ENCODE data around the gene LZIC. TPM values are rescaled to one million over a fixed set of nuclear protein-coding genes. Genes with fewer than 3 reads are reported as not detected.

LZIC gene
- total RNA-seq, 1 experiment from 2014 or later, result 37.2 TPM

DNA sequence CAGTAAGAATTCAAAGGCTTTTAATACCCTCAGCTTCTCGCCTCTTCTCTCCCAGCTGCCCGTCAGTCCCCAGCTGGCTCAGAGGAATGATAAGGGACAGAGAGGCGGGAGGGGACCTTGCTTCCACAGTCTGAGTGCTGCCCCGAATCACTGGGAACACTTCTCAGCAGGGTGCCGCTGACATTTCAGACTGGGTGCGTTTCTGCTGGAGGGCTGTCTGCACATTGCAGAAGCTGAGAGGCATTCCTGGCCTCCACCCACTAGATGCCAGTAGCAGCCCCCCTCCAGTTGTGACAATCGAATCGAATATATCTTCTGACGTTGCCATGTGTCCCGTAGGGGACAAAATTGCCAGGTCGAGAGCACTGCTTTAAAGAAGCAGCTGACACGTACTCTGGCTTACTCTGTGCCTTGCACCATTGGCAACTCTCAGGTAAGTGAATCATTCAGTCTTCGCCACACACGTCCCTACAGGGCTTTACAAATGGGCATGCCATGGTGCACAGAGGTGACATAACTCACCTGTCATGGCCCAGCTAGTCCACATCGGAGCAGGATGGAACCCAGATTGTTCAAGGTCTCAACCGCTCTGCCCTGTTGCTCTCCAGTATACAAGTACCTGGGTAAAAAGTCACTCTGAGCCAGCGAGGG is 57.0 kb downstream of the LZIC start:
- intact Hi-C loops (cut with micrococcal nuclease), result no loop called here
- TF ChIP-seq, protein P1, sequence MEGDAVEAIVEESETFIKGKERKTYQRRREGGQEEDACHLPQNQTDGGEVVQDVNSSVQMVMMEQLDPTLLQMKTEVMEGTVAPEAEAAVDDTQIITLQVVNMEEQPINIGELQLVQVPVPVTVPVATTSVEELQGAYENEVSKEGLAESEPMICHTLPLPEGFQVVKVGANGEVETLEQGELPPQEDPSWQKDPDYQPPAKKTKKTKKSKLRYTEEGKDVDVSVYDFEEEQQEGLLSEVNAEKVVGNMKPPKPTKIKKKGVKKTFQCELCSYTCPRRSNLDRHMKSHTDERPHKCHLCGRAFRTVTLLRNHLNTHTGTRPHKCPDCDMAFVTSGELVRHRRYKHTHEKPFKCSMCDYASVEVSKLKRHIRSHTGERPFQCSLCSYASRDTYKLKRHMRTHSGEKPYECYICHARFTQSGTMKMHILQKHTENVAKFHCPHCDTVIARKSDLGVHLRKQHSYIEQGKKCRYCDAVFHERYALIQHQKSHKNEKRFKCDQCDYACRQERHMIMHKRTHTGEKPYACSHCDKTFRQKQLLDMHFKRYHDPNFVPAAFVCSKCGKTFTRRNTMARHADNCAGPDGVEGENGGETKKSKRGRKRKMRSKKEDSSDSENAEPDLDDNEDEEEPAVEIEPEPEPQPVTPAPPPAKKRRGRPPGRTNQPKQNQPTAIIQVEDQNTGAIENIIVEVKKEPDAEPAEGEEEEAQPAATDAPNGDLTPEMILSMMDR (IDR thresholded peaks at IDR 0.05; ENCODE audit: unreplicated experiment), result no peak
- Mint-ChIP-seq H3K36me3 (ENCODE audit: insufficient read depth, unreplicated experiment) (peaks cover 21% of the 10 kb centered on the region), H3K27ac (ENCODE audit: low read depth, unreplicated experiment) (no peak overlapping the region), H3K9me3 (ENCODE audit: unreplicated experiment) (no peaks in the 10 kb centered on the region), H3K4me3 (ENCODE audit: unreplicated experiment) (no peak overlapping the region), H3K27me3 (ENCODE audit: insufficient read depth, unreplicated experiment) (no peaks in the 10 kb centered on the region), H3K4me1 (ENCODE audit: insufficient read depth, unreplicated experiment) (peaks cover 37% of the 10 kb centered on the region)
- CTCF ChIA-PET, result interaction anchor here (1.1 to 1.3 kb wide), 2 partner anchors 9 to 12 kb away, joined by 3 to 7 read pairs; no protein-coding TSS in a partner anchor
- POLR2A ChIA-PET, result no interaction called here
- no peak for DNase-seq (ENCODE audit: unreplicated experiment)
- BruUV-seq (replicated peaks), result no TSS peak

DNA sequence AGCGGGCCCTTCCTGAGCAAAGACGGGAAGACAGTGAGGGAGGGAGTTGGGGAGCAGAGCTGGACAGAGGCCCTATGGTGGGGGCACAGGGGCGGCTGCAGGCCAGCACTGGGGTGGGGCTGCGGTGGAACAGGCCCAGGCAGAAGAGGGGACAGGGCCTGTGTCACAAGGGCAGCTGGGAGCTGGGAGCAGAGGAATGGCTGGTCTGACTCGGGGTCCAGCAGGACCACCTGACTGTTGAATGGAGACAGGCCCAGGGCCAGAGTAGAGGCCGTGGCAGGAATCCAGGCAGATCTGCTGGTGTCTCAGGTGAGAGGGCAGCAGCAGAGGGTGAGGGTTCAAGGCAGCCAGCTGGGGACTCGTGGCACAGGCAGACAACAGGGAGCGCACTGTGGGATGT is 58.4 kb downstream of the LZIC start:
- ChIA-PET POLR2A (no interaction called here), CTCF (interaction anchor here (0.6 to 0.7 kb wide), 3 partner anchors 13 to 1717 kb away, joined by 3 to 4 read pairs (median 3); no protein-coding TSS in a partner anchor)
- H3K4me1 Mint-ChIP-seq (ENCODE audit: insufficient read depth, unreplicated experiment), result peaks cover 24% of the 10 kb centered on the region
- H3K36me3 Mint-ChIP-seq (ENCODE audit: insufficient read depth, unreplicated experiment), result peaks cover 15% of the 10 kb centered on the region
- DNase-seq (ENCODE audit: unreplicated experiment), result no peak
- H3K27me3 Mint-ChIP-seq (ENCODE audit: insufficient read depth, unreplicated experiment), result no peaks in the 10 kb centered on the region
- BruUV-seq (replicated peaks), result no TSS peak
- TF ChIP-seq, protein P1 (IDR thresholded peaks at IDR 0.05; ENCODE audit: unreplicated experiment), result no peak
- H3K27ac Mint-ChIP-seq (ENCODE audit: low read depth, unreplicated experiment), result no peak overlapping the region
- intact Hi-C loops (cut with micrococcal nuclease), result no loop called here
- no peak overlapping the region for H3K4me3 Mint-ChIP-seq (ENCODE audit: unreplicated experiment)
- no peaks in the 10 kb centered on the region for H3K9me3 Mint-ChIP-seq (ENCODE audit: unreplicated experiment)

DNA sequence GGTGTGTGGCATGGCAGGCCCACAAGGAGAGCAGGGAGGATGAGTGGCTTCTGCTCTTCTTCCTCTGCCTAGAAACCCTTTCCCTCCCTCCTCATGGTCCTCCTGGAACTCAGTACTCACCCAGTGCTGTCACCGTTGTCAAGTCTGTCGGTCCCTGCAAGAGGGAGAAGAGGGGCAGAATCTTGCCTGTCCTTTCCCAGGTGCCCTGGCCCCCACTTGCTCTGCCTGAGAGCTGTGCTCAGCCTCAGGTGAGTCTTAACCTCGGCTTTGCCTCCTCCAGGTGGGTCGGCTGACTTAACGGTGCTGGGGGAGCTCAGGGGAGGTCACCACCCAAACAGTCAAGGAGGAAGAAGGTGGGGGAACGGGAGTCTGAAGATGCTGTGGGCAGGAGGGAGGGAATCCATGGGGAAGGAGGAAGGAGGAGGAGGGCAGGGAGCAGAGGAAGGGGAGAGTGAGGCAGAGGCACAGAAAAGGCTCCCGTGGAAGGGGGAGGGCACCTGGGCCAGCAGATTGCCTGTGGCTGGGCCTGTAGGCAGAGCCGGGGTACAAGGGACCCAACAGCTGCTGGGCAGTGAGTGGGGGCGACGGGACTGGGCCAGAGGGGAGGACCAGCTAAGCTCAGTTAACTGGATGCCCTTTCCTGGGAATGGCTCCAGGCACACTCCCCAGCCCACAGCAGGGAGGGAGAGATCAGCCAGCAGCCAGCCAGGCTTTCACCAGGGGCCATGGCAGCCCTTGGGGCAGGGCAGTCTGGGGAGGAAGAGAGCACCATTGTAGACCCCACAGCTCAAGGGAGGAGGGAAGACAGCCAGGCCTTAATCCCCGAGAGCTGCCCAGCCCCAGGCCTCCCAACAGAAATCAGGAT is 59.4 kb downstream of the LZIC start:
- Mint-ChIP-seq H3K36me3 (ENCODE audit: insufficient read depth, unreplicated experiment) (peaks cover 15% of the 10 kb centered on the region), H3K27ac (ENCODE audit: low read depth, unreplicated experiment) (peak overlapping the region; percentile 14), H3K4me1 (ENCODE audit: insufficient read depth, unreplicated experiment) (peaks cover 18% of the 10 kb centered on the region), H3K4me3 (ENCODE audit: unreplicated experiment) (no peak overlapping the region), H3K27me3 (ENCODE audit: insufficient read depth, unreplicated experiment) (no peaks in the 10 kb centered on the region), H3K9me3 (ENCODE audit: unreplicated experiment) (no peaks in the 10 kb centered on the region)
- TF ChIP-seq, protein P1 (IDR thresholded peaks at IDR 0.05; ENCODE audit: unreplicated experiment), result no peak
- ChIA-PET POLR2A (no interaction called here), CTCF (interaction anchor here (0.7 kb wide), 1 partner anchor 257 kb away, joined by 5 read pairs; no protein-coding TSS in a partner anchor)
- no peak for DNase-seq (ENCODE audit: unreplicated experiment)
- no TSS peak for BruUV-seq (replicated peaks)
- intact Hi-C loops (cut with micrococcal nuclease), result no loop called here

- no peaks in the 10 kb centered on the region for H3K27me3 Mint-ChIP-seq (ENCODE audit: insufficient read depth, unreplicated experiment)
- H3K27ac Mint-ChIP-seq (ENCODE audit: low read depth, unreplicated experiment), result peak overlapping the region; percentile 14
- no peak overlapping the region for H3K4me3 Mint-ChIP-seq (ENCODE audit: unreplicated experiment)
- no TSS peak for BruUV-seq (replicated peaks)
- H3K36me3 Mint-ChIP-seq (ENCODE audit: insufficient read depth, unreplicated experiment), result peaks cover 15% of the 10 kb centered on the region
- TF ChIP-seq, protein P1 (IDR thresholded peaks at IDR 0.05; ENCODE audit: unreplicated experiment), result no peak
- H3K4me1 Mint-ChIP-seq (ENCODE audit: insufficient read depth, unreplicated experiment), result peaks cover 26% of the 10 kb centered on the region
- no peaks in the 10 kb centered on the region for H3K9me3 Mint-ChIP-seq (ENCODE audit: unreplicated experiment)
- POLR2A ChIA-PET, result interaction anchor here (1.5 kb wide), 1 partner anchor 28 kb away, joined by 5 read pairs; no protein-coding TSS in a partner anchor
- CTCF ChIA-PET, result interaction anchor here (1.4 kb wide), 1 partner anchor 55 kb away, joined by 4 read pairs; no protein-coding TSS in a partner anchor
- no peak for DNase-seq (ENCODE audit: unreplicated experiment)
- intact Hi-C loops (cut with micrococcal nuclease), result no loop called here
Measured at GRCh38 chr1:9882945-9883303, 60.3 kb downstream of the LZIC start.
